ENCODE data around the gene CAMK1. TPM values are rescaled to one million over a fixed set of nuclear protein-coding genes. Genes with fewer than 3 reads are reported as not detected.

CAMK1 gene
- total RNA-seq: 10 to 100 TPM; 24.8 to 25.7 TPM

GRCh38 chr3:9769426-9770275, at the start of gene CAMK1:
CAMK1 (minus strand) TSS chr3:9769947; CDS start chr3:9767749, 2,198 bp downstream.
- Mint-ChIP-seq H3K27ac (peak within 1 kb of the TSS; percentile 60), H3K9me3 (no peaks in the 10 kb centered on the region), H3K4me3 (peak within 1 kb of the TSS; percentile 75), H3K36me3 (peaks cover 7% of the 10 kb centered on the region), H3K27me3 (peaks cover 8% of the 10 kb centered on the region), H3K4me1 (peaks cover 10% of the 10 kb centered on the region)
- peak; percentile 80 for DNase-seq

- no peak overlapping the region for H3K27ac Mint-ChIP-seq
- H3K36me3 Mint-ChIP-seq: peaks cover 2% of the 10 kb centered on the region
- H3K4me3 Mint-ChIP-seq: no peak overlapping the region
Observed at GRCh38 chr3:9818666-9819335, 49.1 kb upstream of the CAMK1 start.

DNA sequence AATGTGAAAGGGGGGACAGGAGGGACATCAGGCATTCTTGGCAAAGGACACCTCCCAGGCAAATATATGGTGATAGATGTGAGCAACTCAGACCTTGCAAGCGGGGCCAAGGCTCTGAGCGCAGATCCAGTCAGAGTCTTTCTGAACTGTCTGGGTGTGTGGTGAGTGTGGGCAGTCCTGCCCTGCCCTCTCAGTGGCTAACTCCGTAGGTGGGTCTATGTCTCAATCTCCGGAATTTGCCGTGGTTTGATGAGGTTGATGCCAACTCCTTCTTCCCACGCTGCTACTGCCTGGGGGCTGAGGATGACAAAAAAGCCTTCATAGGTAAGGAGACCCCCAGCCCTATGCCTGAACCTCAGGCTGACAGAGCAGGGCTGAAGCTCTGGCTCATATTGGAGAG, 47.7 kb upstream of the CAMK1 start:
- Mint-ChIP-seq H3K9me3 (no peaks in the 10 kb centered on the region), H3K27me3 (no peaks in the 10 kb centered on the region), H3K4me3 (no peak overlapping the region), H3K4me1 (no peaks in the 10 kb centered on the region), H3K27ac (no peak overlapping the region), H3K36me3 (peaks cover 2% of the 10 kb centered on the region)
- no peak for DNase-seq

More at GRCh38 chr3:9818666-9819335, 49.1 kb upstream of the CAMK1 start:
- no peak for DNase-seq
- Mint-ChIP-seq H3K9me3 (no peaks in the 10 kb centered on the region), H3K4me1 (no peaks in the 10 kb centered on the region), H3K27me3 (no peaks in the 10 kb centered on the region)

GRCh38 chr3:9815986-9816385, 46.2 kb upstream of the CAMK1 start:
- H3K27me3 Mint-ChIP-seq: no peaks in the 10 kb centered on the region
- H3K36me3 Mint-ChIP-seq: peaks cover 9% of the 10 kb centered on the region
- DNase-seq: no peak
- H3K27ac Mint-ChIP-seq: no peak overlapping the region
- H3K4me3 Mint-ChIP-seq: no peak overlapping the region
- H3K9me3 Mint-ChIP-seq: no peaks in the 10 kb centered on the region
- no peaks in the 10 kb centered on the region for H3K4me1 Mint-ChIP-seq

- H3K36me3 Mint-ChIP-seq: peaks cover 21% of the 10 kb centered on the region
- H3K27me3 Mint-ChIP-seq: no peaks in the 10 kb centered on the region
- no peaks in the 10 kb centered on the region for H3K9me3 Mint-ChIP-seq
- no peak overlapping the region for H3K4me3 Mint-ChIP-seq
- DNase-seq: no peak
- no peak overlapping the region for H3K27ac Mint-ChIP-seq
- H3K4me1 Mint-ChIP-seq: peaks cover 23% of the 10 kb centered on the region
Observed at GRCh38 chr3:9812870-9813483, 43.2 kb upstream of the CAMK1 start.

DNA sequence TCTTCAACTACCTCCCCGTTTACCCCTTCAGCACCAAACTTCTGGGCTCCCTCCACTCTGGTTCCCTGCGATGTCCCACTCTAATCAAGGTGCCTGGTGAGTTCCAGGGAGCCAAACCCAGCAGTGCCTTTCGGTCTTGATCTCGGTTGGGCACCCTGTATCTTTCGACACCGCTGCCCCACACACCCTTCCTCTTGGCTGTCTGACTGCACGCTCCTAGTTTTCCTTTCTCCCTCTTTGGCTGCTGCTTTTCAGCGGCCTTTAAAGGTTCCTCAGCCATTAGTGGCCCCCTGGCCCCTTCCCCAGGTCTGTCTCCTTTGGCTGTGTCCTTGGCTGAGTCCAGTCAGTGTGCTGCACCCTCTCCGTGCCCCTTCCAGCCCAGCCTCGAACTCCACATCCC, 41.1 kb upstream of the CAMK1 start:
- peaks cover 31% of the 10 kb centered on the region for H3K4me1 Mint-ChIP-seq
- no peaks in the 10 kb centered on the region for H3K27me3 Mint-ChIP-seq

DNA sequence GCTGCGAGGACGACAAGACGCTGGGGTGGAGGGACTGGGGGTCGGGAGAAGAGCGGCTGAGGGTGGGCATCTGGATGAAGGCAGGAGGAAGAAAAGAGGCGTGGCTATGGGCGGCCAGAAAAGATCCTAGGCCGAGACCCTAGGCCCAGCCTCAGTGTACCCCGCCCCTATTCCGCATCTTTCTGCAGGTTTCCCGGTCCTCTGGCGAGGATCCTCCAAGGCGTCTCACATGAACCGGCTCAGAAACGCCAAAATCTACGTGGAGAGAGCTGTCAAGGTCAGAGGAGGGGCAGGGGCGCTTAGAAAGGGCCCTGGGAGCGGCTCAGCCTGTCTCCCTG, 40.7 kb upstream of the CAMK1 start:
- no peaks in the 10 kb centered on the region for H3K27me3 Mint-ChIP-seq
- no peak for DNase-seq
- no peaks in the 10 kb centered on the region for H3K9me3 Mint-ChIP-seq
- peak overlapping the region; percentile 34 for H3K27ac Mint-ChIP-seq
- peaks cover 31% of the 10 kb centered on the region for H3K4me1 Mint-ChIP-seq
- H3K4me3 Mint-ChIP-seq: peak overlapping the region; percentile 61
- H3K36me3 Mint-ChIP-seq: peaks cover 27% of the 10 kb centered on the region

More for the DNA sequence above, 41.1 kb upstream of the CAMK1 start:
- H3K9me3 Mint-ChIP-seq: no peaks in the 10 kb centered on the region
- H3K4me3 Mint-ChIP-seq: peak overlapping the region; percentile 61
- peak overlapping the region; percentile 36 for H3K27ac Mint-ChIP-seq
- peaks cover 27% of the 10 kb centered on the region for H3K36me3 Mint-ChIP-seq
- no peak for DNase-seq

DNA sequence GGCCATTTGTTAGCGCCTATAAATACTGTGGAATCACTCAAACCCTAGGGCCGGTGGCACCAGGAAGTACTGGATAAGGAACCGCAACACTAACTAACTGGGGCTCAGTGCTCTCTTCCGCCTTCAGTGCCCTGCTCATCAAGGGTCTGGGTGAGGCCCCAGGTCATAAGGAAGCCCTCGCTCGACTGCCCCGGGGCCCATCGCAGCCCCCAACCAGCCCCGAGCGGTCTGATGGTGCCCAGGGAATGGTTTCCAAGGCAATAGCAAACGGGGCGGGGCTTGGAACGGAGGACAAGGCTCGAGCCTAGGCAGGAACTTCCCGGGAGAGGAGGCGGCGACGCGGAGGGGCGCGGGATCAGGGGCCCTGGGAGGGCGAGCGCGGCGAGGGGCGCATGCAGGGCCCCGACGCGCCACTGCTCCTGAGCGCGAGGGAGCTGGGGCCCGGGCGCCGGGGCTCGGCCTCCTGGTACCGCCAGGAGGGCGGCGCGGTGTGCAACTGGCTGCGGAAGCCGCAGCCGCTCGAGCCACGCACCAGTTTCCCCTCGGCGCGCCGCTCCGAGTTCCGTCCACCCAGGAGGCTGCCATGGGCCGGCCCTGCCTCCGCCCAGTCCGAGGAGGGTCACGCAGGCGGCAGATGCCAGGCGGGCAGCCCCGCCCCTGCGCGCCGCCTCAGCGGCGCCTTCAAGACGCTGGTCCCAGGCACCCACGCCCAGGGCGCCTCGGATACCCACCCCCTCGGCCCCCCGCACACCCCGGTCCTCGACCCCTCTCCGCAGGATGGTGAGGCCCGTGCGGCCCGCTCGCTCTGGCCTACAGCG, 40.1 kb upstream of the CAMK1 start, which contains the start of gene TTLL3:
TTLL3 (plus strand) TSS at position 648 of the 818 bp plus-strand sequence. CDS start 400 bp downstream, outside the sequence.
- Mint-ChIP-seq H3K36me3 (peaks cover 27% of the 10 kb centered on the region), H3K27ac (peak within 1 kb of the TSS; percentile 91), H3K9me3 (no peaks in the 10 kb centered on the region), H3K4me1 (peaks cover 31% of the 10 kb centered on the region), H3K27me3 (no peaks in the 10 kb centered on the region), H3K4me3 (peak within 1 kb of the TSS; percentile 84)
- DNase-seq: peak; percentile 49

DNA sequence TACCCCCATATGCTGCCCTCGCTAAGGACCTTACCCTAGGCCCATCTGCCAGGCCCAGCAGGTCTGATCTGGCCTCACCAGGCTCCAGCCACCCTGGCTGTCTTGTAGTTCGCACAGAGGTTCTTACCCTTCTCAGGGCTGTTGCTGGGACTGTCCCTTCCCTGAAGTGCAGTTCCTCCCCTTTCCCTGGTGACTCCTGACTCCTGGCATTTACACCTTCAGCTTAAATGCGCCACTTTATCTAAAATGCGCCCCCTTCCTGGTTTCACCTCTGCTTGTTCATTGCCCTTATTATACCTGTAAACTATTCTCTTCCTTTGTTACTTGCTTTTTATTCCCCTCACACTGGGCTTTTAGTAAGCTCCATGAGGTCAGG, 39.5 kb upstream of the CAMK1 start:
- Mint-ChIP-seq H3K27me3 (no peaks in the 10 kb centered on the region), H3K9me3 (no peaks in the 10 kb centered on the region), H3K27ac (peak overlapping the region; percentile 91), H3K4me3 (peak overlapping the region; percentile 84), H3K36me3 (peaks cover 27% of the 10 kb centered on the region), H3K4me1 (peaks cover 31% of the 10 kb centered on the region)
- DNase-seq: peak; percentile 13

DNA sequence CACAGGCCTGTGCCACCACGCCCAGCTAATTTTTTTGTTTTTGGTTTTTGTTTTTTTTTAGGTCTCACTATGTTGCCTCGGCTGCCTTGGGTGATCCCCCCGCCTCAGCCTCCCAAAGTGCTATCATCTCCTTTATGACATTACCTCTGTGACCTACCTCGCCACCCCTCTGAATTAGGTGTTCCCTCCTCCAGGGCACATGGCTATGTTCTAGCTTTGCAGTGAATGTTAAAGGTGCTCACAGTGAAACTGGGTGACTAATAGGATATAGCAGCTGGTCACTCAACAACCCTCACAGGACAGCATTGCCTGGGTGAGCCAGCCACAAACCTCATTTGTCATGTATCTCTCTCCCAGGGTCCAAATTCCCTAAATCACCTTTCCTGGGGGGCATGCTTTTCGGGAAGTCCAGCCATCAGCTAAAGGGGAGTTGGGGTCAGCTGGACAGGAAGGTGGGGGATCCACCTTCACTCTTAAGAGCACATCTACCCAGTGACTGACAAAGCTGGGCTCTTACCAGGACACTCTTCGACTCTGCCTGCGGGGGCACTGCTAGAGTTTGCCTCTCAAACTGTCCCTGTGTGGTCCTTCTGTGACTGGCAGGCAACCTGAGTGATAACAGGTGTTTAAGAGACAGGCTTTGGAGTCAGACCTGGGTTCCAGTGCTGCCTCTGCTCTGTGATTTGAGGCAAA, 38.7 kb upstream of the CAMK1 start:
- peak overlapping the region; percentile 84 for H3K4me3 Mint-ChIP-seq
- H3K4me1 Mint-ChIP-seq: peaks cover 33% of the 10 kb centered on the region

DNA sequence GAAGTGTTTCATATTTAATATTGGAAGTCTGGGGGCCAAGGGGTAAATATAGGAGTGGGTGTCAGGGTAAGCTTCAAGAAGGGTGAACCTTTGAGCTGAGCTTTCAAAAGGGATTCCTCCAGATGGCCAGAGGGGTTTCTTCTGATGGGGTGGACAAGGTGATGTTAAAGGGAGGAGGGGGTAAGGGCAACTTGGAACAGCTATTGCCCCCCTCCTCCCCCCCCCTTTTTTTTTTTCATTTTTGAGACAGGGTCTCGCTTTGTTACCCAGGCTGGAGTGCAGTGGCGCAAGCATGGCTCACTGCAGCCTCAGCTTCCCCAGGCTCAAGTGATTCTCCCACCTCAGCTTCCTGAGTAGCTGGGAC, 38.2 kb upstream of the CAMK1 start:
- peaks cover 35% of the 10 kb centered on the region for H3K4me1 Mint-ChIP-seq
- peaks cover 27% of the 10 kb centered on the region for H3K36me3 Mint-ChIP-seq
- H3K9me3 Mint-ChIP-seq: no peaks in the 10 kb centered on the region
- H3K27ac Mint-ChIP-seq: peak overlapping the region; percentile 91
- no peak overlapping the region for H3K4me3 Mint-ChIP-seq
- H3K27me3 Mint-ChIP-seq: no peaks in the 10 kb centered on the region
- DNase-seq: no peak

More for the DNA sequence above, 38.7 kb upstream of the CAMK1 start:
- Mint-ChIP-seq H3K9me3 (no peaks in the 10 kb centered on the region), H3K27me3 (no peaks in the 10 kb centered on the region), H3K36me3 (peaks cover 27% of the 10 kb centered on the region), H3K27ac (peak overlapping the region; percentile 91)
- DNase-seq: peak; percentile 58

DNA sequence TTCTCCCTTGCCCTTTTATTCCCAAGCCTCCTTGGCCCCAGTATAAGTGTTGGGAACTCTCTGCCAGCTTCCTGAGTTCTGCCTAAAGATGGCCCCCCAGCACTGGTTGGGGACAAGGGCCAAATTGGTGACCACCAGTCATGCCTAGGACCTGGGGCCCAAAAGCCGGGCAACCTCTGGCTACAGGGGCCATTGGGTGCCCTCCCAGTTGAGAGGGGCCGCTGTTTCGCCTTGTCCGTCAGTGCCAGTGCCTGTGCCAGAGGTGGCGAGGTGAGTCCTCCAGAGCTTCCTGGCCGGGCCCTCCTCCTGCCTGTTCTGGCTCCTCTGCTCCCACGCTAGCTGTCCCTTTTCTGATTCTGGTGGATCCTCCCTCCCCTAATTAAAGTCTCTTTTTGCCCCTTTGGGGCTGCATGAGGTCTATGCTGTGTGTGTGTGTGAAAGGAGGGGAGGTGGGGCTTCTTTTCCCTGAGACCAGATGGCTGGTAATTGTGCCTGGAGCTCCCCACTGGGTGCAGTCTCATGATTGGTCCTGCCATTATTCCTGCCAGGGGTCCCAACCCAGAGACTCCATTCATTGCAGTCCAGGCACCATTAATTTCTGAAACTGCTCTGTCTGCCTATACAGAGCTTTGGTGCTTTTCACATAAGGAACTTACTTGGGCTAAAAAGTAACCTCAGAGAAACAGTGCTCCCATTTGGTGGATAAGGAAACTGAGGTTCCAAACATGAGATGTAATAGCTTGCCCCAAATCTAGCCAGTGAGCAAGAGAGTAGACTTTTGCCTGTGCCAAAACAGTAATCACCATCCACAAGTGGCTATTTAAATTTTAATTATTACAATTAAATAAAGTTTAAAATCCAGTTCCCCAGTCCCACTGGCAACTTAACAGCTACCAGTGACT, 37.2 kb upstream of the CAMK1 start:
- Mint-ChIP-seq H3K27me3 (no peaks in the 10 kb centered on the region), H3K4me3 (no peak overlapping the region), H3K9me3 (no peaks in the 10 kb centered on the region), H3K27ac (peak overlapping the region; percentile 91), H3K4me1 (peaks cover 35% of the 10 kb centered on the region), H3K36me3 (peaks cover 27% of the 10 kb centered on the region)
- DNase-seq: no peak

- Mint-ChIP-seq H3K27me3 (no peaks in the 10 kb centered on the region), H3K36me3 (peaks cover 21% of the 10 kb centered on the region), H3K4me3 (no peak overlapping the region), H3K9me3 (no peaks in the 10 kb centered on the region), H3K27ac (no peak overlapping the region), H3K4me1 (peaks cover 35% of the 10 kb centered on the region)
- DNase-seq: no peak
Observed at GRCh38 chr3:9806137-9806536, 36.4 kb upstream of the CAMK1 start.
